GM12892 (cell line): ENCODE data around the gene COQ6.
"Not testable (repeated sequence)": the region's sequence is repeated elsewhere in the genome, so short reads cannot be mapped to it uniquely, and the experiment has no call there.

Source experiments
- DNase-seq: peaks from one replicate; pipeline ENCODE4 v3.0.0; 2011; ENCODE audit not compliant: insufficient read length
- FAIRE-seq: peaks from 2 replicates; lab custom pipeline; 2011; peaks lifted over from hg19 to GRCh38; lab: Jason Lieb, UNC
- POLR2A ChIP-seq: IDR thresholded peaks from 2 replicates; pipeline ENCODE4 v1.6.1; 2011; ENCODE audit warnings: low read depth, low read length, control low read depth
- POLR2AphosphoS5 ChIP-seq: IDR thresholded peaks from 2 replicates; pipeline ENCODE4 v1.6.1; 2011; ENCODE audit warnings: low read depth, low read length, control low read depth
- TAF1 ChIP-seq: IDR thresholded peaks from 2 replicates; pipeline ENCODE4 v1.6.1; 2011; ENCODE audit warnings: low read depth, mild to moderate bottlenecking, control low read depth, low read length, borderline replicate concordance

Gene COQ6

DNA sequence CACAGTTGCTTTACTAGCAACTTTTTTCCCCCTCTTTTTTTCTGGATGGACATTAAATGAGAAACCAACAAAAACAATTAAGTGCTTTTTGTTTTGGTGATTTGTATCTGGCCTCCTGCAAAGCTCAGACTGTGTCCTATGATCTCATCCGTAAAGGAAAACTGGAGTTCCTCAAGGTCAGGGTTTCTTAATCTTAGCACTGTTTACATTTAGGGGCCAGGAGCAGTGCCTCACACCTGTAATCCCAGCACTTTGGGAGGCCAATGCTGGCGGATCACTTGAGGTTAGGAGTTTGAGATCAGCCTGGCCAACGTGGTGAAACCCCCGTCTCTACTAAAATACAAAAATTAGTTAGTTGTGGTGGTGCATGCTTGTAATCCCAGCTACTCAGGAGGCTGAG is 41.0 kb downstream of the COQ6 start:
- TF ChIP-seq POLR2A (no peak), POLR2AphosphoS5 (no peak), TAF1 (no peak)
- DNase-seq (no peak), FAIRE-seq (no peak)

DNA sequence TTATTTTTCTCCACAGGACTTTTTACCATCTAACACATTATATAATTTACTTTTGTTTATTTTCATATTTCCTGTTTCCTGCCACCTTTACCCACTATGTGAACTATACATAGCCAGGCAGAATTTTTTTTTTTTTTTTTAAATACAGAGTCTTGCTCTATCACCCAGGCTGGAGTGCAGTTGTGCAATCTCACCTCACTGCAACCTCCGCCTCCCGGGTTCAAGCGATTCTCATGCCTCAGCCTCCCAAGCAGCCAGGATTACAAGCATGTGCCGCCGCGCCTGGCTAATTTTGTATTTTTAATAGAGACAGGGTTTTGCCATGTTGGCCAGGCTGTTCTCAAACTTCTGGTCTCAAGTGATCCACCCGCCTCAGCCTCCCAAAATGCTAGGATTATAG is 44.8 kb downstream of the COQ6 start:
- DNase-seq, FAIRE-seq: not testable (repeated sequence)

DNA sequence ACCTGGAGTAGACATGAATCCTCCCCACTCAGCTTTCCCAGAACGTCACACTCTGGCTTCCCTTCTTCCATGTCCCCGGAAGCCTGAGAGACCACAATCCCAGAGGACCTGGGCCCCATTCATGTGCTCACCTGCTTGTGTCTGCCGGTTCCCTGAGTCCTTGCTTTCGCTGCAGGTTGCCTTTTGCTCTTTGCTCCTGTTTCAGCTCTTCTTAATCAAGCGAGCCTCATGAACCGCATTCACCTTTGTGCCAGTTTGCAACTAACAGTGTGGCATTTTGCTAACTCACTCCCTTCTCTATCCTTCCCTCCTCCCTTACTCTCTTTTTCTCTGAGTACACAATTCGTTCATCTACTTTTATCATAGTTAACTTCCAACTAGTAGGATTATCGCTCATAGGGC is 45.9 kb downstream of the COQ6 start:
- DNase-seq (no peak), FAIRE-seq (no peak)
- no peak for TF ChIP-seq POLR2AphosphoS5
- no peak for TF ChIP-seq POLR2A
- no peak for TF ChIP-seq TAF1

DNA sequence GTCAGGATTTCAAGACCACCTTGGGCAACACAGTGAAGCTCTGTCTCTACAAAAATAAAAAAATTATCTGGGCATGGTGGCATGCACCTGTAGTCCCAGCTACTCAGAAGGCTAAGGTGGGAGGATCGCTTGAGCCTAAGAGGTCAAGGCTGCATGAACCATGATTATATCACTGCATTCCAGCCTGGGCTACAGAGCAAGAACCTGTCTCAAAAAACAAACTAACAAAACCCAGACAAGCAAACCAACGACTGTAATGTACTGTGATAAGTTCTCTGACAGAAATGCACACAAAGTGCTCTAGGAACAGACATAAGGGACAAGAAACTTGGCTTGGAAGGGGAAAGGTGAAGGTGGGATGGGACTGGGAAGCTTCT is 46.6 kb downstream of the COQ6 start:
- TF ChIP-seq TAF1 (no peak), POLR2A (no peak), POLR2AphosphoS5 (no peak)
- DNase-seq (no peak), FAIRE-seq (no peak)

DNA sequence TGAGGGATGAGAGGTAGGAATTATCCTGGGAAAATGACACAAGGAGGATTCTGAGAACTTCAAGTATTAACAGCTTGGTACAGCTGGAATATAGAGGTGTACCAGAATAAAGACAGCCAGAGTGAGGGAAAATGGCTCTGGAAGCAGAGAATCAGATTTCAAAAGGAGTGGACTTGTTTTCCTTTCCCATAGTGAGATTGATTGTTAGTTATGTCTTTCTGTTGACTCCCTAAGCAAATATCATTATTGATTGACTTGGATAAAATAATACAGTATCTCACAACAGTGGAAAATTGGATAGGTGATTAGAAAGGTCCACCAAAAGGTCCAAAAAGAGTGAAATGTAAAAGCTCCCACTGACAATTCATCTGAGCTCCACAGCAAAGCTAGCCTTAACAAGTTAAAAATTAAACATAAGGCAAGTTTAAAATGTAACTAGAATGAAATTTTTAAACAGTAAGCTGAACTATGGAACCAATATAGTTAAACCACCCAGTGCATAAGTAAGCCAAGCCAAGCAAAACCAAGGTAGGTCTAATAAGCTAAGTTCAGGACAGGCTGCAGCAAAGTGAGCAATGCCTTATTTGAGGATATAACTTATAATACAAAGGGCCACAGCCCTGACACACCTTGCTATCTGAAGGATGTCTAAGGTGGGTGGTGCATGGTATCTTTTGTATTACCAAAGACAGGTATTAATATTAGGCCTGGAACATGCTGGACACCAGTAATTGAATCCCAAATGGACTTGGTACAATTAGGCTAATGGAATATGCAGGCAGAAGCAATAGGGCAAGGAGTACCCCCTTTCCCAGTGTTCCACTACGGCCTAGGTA is 47.2 kb downstream of the COQ6 start:
- DNase-seq (no peak), FAIRE-seq (no peak)
- TF ChIP-seq POLR2AphosphoS5 = no peak
- TF ChIP-seq TAF1 = no peak
- no peak for TF ChIP-seq POLR2A

DNA sequence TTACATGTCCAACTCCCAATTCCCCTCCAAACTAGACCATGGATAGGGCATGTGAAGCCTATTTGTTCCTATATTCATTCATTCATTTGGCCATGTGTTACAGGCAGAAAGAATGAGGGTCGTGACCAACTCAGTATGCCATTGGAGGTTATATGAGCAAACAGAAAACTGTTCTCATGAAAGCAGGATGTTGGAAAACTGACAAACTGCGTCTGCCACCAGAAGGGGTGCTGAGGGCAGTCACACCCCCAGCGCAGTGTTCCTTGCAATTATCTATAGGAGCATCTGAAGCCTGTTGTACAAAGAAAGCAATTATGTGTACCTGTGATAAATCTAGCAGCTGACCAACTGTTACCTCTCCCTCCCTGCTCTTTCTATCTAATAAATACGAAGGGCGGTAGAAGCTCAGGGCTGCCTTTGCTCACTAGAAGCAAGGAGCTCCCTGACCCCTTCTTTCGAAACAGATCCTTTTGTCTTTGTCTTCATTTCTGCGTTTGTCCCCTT is 47.9 kb downstream of the COQ6 start:
- no peak for FAIRE-seq
- no peak for TF ChIP-seq POLR2AphosphoS5
- no peak for TF ChIP-seq POLR2A
- TF ChIP-seq TAF1 = no peak
- no peak for DNase-seq

DNA sequence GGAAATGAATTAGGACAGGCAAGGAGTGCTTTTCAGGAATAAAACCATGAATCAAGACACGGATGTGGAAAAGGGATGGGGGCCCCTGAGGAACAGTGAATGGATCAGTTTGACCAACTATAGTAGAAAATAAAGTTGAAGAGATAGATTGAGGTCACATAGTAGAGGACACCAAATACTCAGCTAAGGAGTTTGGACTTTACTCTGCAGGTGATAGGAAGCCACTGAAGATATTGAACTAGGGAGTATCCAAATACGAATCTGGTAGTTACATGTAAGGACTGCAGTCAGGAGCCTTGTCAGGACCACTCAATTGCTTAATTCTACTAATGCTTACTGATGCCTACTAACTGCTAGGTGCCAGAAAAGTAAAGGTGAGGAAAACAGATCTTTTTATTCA is 48.6 kb downstream of the COQ6 start:
- FAIRE-seq = no peak
- no peak for DNase-seq
- TF ChIP-seq TAF1 (no peak), POLR2A (no peak), POLR2AphosphoS5 (no peak)

DNA sequence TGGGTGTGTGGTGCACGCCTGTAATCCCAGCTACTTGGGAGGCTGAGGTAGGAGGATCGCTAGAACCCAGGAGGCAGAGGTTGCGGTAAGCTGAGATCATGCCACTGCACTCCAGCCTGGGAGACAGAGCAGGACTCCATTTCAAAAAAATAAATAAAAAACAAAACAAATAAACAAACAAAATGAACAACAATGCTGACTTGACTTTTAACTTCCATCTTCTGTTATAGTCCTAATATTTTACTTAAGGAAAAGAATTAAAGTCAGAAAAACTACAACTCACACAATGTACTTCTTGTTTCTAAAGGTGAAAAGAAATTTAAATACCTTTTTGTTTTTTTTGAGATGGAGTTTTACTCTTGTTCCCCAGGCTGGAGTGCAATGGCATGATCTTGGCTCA is 55.6 kb downstream of the COQ6 start:
- not testable (repeated sequence) for DNase-seq, FAIRE-seq

DNA sequence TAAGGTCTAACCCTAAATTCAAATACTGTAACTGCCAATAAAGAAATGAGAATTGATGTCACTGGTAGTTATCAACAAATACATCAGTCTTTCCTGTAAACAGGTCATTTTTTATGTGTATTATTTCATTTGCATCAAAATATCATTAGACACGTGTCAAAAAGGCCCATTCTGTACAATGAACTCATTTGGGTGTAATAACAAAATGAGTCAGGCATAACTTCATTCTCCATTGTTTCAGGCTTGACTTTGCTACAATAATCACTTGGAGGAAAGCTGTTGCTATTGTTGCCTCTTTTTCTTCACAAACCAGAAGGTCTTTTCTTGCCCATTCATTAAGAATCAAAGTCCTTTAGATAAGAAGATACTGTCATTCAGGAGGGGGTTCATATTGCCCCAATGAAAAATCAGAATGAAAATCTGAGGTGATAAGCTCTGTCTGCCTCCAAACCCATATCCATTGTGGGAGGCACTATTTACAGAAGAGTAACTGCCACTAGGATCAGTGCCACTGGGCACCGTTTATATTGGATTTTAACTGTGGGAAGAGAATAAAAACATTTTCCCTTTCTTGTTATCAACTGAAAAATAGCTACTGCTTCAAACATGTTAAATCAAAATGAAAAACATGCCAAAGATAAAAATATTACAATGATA is 58.9 kb downstream of the COQ6 start:
- TF ChIP-seq POLR2AphosphoS5 = no peak
- no peak for TF ChIP-seq TAF1
- TF ChIP-seq POLR2A = no peak
- FAIRE-seq (no peak), DNase-seq (no peak)
